GM21528 (cell line): Measurements from ENCODE around the gene PCNA.

Experiments used
- ATAC-seq: cut with Tn5 transposase; IDR thresholded peaks from one replicate; pipeline ENCODE4 v1.9.1; 2021; ENCODE audit warnings: mild to moderate bottlenecking, moderate library complexity; ENCODE audit not compliant: unreplicated experiment, low FRiP score

The PCNA gene

GRCh38 chr20:5070570-5070969 is 49.2 kb downstream of the PCNA start:
- no peak for ATAC-seq

GRCh38 chr20:5070081-5070480 is 49.7 kb downstream of the PCNA start:
- ATAC-seq = no peak

GRCh38 chr20:5069141-5069806 is 50.5 kb downstream of the PCNA start:
- no peak for ATAC-seq

- ATAC-seq = no peak
Measured at GRCh38 chr20:5067877-5068645, 51.7 kb downstream of the PCNA start.

GRCh38 chr20:5065879-5066383 is 53.8 kb downstream of the PCNA start:
- ATAC-seq = no peak

GRCh38 chr20:5065166-5065878 is 54.4 kb downstream of the PCNA start:
- no peak for ATAC-seq
